Retinal pigment epithelial cell (primary cell): ENCODE measurements around the gene CDC34.

Experiments
- DNase-seq: peaks from one replicate; pipeline ENCODE4 v3.0.0-alpha.2; 2010; ENCODE audit warnings: low read depth
- H3K4me3 ChIP-seq: 2 replicates; pipeline ENCODE4 v1.5.1; 2011; ENCODE audit warnings: mild to moderate bottlenecking, low read length, control low read depth, moderate library complexity
- CTCF ChIP-seq: conservative IDR thresholded peaks from 2 replicates; pipeline ENCODE4 v1.5.1; 2011; ENCODE audit warnings: low read depth, low read length, control low read depth, inconsistent platforms

Gene CDC34

GRCh38 chr19:560121-560520 lies 28.6 kb downstream of the CDC34 start:
- no peak for DNase-seq
- TF ChIP-seq CTCF, result no peak
- no peak overlapping the region for H3K4me3 ChIP-seq

GRCh38 chr19:566403-566802 lies 34.8 kb downstream of the CDC34 start:
- no peak for TF ChIP-seq CTCF
- H3K4me3 ChIP-seq, result no peak overlapping the region
- no peak for DNase-seq

GRCh38 chr19:566844-567243 lies 35.3 kb downstream of the CDC34 start:
- no peak for DNase-seq
- H3K4me3 ChIP-seq, result no peak overlapping the region
- no peak for TF ChIP-seq CTCF

GRCh38 chr19:567296-567900 lies 35.8 kb downstream of the CDC34 start:
- DNase-seq, result no peak
- TF ChIP-seq CTCF, result no peak
- no peak overlapping the region for H3K4me3 ChIP-seq

- no peak overlapping the region for H3K4me3 ChIP-seq
- TF ChIP-seq CTCF, result no peak
- DNase-seq, result no peak
Measured at GRCh38 chr19:570251-570686, 38.7 kb downstream of the CDC34 start.

GRCh38 chr19:570937-571565 lies 39.5 kb downstream of the CDC34 start:
- no peak for TF ChIP-seq CTCF
- DNase-seq, result no peak

GRCh38 chr19:571566-571974 lies 40.0 kb downstream of the CDC34 start:
- TF ChIP-seq CTCF, result no peak
- DNase-seq, result no peak
- peak overlapping the region; percentile 46 for H3K4me3 ChIP-seq

More at GRCh38 chr19:570937-571565, 39.5 kb downstream of the CDC34 start:
- peak overlapping the region; percentile 46 for H3K4me3 ChIP-seq
